ENCODE results near the gene SPRYD4.

DNA sequence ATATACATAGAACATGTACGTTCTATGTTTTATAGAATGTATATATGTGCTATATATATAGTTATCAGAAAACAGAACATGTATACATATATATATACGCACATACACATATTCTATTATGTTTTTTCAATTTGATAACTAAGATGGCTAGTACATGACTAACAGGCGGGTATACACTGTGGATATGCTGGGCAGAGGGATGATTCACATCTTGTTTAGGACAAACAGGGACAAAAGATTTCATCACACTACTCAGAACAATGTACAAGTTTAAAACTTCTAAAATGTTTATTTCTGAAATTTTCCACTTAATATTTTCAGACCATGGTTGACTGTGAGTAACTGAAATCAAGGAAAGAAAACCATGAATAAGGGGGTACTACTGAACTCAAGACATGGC lies 36.5 kb upstream of the SPRYD4 start:
- TF ChIP-seq, protein P1, sequence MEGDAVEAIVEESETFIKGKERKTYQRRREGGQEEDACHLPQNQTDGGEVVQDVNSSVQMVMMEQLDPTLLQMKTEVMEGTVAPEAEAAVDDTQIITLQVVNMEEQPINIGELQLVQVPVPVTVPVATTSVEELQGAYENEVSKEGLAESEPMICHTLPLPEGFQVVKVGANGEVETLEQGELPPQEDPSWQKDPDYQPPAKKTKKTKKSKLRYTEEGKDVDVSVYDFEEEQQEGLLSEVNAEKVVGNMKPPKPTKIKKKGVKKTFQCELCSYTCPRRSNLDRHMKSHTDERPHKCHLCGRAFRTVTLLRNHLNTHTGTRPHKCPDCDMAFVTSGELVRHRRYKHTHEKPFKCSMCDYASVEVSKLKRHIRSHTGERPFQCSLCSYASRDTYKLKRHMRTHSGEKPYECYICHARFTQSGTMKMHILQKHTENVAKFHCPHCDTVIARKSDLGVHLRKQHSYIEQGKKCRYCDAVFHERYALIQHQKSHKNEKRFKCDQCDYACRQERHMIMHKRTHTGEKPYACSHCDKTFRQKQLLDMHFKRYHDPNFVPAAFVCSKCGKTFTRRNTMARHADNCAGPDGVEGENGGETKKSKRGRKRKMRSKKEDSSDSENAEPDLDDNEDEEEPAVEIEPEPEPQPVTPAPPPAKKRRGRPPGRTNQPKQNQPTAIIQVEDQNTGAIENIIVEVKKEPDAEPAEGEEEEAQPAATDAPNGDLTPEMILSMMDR (conservative IDR thresholded peaks at IDR 0.05): no peak
- TF ChIP-seq ZFX (IDR thresholded peaks at IDR 0.05): no peak
